Duodenal mucosa (tissue), 2 donors: ENCODE measurements around the gene TMEM192.
"Not testable (repeated sequence)": the region's sequence is repeated elsewhere in the genome, so short reads cannot be mapped to it uniquely, and the experiment has no call there.

Experiments used
- H3K27ac ChIP-seq: one replicate; pipeline ENCODE4 v1.7.0; 2013; ENCODE audit warnings: low read depth, low read length
- H3K27me3 ChIP-seq, 2 donors: one replicate each; pipeline ENCODE4 v1.7.0; 2013; ENCODE audit warnings: low read length in 2 of 2, control low read depth in 1 of 2; ENCODE audit not compliant: insufficient read depth in 2 of 2, control insufficient read depth in 1 of 2
- H3K36me3 ChIP-seq, 2 donors: one replicate each; pipeline ENCODE4 v1.7.0; 2013; ENCODE audit warnings: low read length in 2 of 2, control low read depth in 1 of 2; ENCODE audit not compliant: insufficient read depth in 2 of 2, control insufficient read depth in 1 of 2
- H3K4me1 ChIP-seq, 2 donors: one replicate each; pipeline ENCODE4 v1.7.0; 2013; ENCODE audit warnings: low read length in 2 of 2, control low read depth in 1 of 2; ENCODE audit not compliant: insufficient read depth in 2 of 2, control insufficient read depth in 1 of 2
- H3K4me3 ChIP-seq, 2 donors: one replicate each; pipeline ENCODE4 v1.7.0; 2013; ENCODE audit warnings: low read length in 2 of 2, low read depth in 1 of 2
- H3K9ac ChIP-seq, 2 donors: one replicate each; pipeline ENCODE4 v1.7.0; 2013; ENCODE audit warnings: low read length in 2 of 2, low read depth in 1 of 2
- H3K9me3 ChIP-seq, 2 donors: one replicate each; pipeline ENCODE4 v1.7.0; 2013; ENCODE audit warnings: low read length in 2 of 2, control low read depth in 1 of 2; ENCODE audit not compliant: control insufficient read depth in 1 of 2

TMEM192 gene

GRCh38 chr4:165133150-165133549, 20.5 kb upstream of the TMEM192 start:
- Histone ChIP-seq H3K27ac (no peak overlapping the region), H3K9ac (no peak overlapping the region), H3K27me3 (peaks cover 4 to 8% of the 10 kb centered on the region in 2 donors), H3K36me3 (no peaks in the 10 kb centered on the region), H3K4me3 (no peak overlapping the region), H3K4me1 (no peaks in the 10 kb centered on the region), H3K9me3 (no peaks in the 10 kb centered on the region)

DNA sequence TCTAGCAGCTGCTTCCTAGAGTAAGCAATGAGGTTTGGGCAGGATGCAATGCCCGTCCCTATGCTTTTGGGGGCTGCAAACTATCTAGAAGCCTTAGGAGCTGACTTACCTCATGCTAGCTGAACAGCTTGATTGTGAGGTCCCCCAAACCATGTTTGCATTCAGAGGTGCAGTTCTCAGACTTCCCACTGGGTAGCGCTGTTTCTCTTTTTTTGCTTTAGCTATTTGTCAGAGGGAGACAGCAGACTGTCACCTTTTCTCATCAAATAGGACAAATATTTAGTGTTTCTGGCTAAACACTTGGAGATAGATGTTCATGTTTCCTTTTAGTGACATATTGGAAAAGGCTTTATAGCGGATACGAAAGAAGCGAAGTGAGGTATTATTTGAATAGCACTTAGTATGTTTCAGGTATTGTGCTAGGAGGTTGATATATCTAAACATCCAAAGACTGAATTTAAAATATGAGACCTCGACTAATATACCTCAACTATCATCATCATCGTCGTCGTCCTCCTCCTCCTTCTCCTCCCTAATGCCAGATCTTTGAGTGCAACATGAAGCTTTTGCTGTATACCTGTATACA, 18.7 kb upstream of the TMEM192 start:
- H3K36me3 ChIP-seq: no peaks in the 10 kb centered on the region
- H3K9me3 ChIP-seq: no peaks in the 10 kb centered on the region
- no peak overlapping the region for H3K4me3 ChIP-seq
- H3K4me1 ChIP-seq: no peaks in the 10 kb centered on the region
- peaks cover 4 to 8% of the 10 kb centered on the region in 2 donors for H3K27me3 ChIP-seq
- H3K9ac ChIP-seq: no peak overlapping the region
- H3K27ac ChIP-seq: no peak overlapping the region

DNA sequence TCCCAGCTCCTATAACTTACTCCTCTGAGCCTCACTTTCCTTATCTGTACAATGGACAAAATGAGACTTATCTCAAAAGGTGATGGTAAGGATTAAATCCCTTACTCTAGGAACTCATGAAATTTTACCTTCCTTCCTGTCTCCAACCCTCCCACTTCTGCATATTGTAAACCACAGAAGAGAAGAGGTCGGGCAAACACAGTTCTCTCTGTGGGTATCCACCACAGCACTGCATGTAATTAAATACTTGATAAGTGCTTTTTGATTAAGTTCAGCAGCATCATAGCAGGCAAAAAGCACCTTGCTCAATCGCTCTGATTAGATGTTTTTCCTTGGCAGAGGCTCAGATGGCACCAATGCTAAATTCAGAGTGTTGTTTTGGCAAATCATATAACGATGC, 17.3 kb upstream of the TMEM192 start:
- Histone ChIP-seq H3K27me3 (peaks cover 4 to 8% of the 10 kb centered on the region in 2 donors), H3K4me3 (no peak overlapping the region), H3K4me1 (no peaks in the 10 kb centered on the region), H3K9me3 (no peaks in the 10 kb centered on the region), H3K27ac (no peak overlapping the region), H3K9ac (no peak overlapping the region), H3K36me3 (no peaks in the 10 kb centered on the region)

- H3K36me3 ChIP-seq, H3K9me3 ChIP-seq, H3K4me3 ChIP-seq, H3K4me1 ChIP-seq, H3K27ac ChIP-seq, H3K27me3 ChIP-seq, H3K9ac ChIP-seq: not testable (repeated sequence)
Observed at GRCh38 chr4:165125869-165126499, 13.3 kb upstream of the TMEM192 start.

GRCh38 chr4:165124488-165124887, 11.8 kb upstream of the TMEM192 start:
- H3K9ac ChIP-seq: no peak overlapping the region
- H3K36me3 ChIP-seq: no peaks in the 10 kb centered on the region
- no peaks in the 10 kb centered on the region for H3K9me3 ChIP-seq
- H3K4me1 ChIP-seq: no peaks in the 10 kb centered on the region
- no peaks in the 10 kb centered on the region for H3K27me3 ChIP-seq
- no peak overlapping the region for H3K4me3 ChIP-seq
- no peak overlapping the region for H3K27ac ChIP-seq

GRCh38 chr4:165118256-165118909, 5.7 kb upstream of the TMEM192 start:
- Histone ChIP-seq H3K9ac (no peak overlapping the region), H3K27ac (no peak overlapping the region), H3K4me3 (no peak overlapping the region), H3K4me1 (peaks cover 0 to 4% of the 10 kb centered on the region in 2 donors), H3K27me3 (no peaks in the 10 kb centered on the region), H3K36me3 (no peaks in the 10 kb centered on the region), H3K9me3 (no peaks in the 10 kb centered on the region)

DNA sequence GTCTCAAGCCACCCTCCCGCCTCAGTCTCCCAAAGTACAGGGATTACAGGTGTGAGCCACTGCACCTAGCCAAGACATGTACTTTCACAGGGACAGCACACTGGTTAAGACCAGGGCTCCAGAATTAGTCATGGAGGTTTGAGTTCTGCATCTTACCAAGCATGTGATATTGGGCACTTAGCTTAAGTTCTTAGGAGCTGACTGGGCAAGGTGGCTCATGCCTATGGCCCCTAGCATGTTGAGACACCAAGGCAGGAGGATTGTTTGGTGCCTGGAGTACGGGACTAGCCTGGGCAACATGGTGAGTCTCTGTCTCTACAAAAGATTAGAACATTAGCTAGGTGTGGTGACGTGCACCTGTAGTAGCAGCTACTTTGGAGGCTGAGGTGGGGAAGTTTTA, 2.6 kb upstream of the TMEM192 start:
- H3K9ac ChIP-seq: no peak overlapping the region
- H3K4me1 ChIP-seq: peaks cover 0 to 13% of the 10 kb centered on the region in 2 donors
- no peak overlapping the region for H3K27ac ChIP-seq
- H3K36me3 ChIP-seq: no peaks in the 10 kb centered on the region
- no peaks in the 10 kb centered on the region for H3K27me3 ChIP-seq
- no peak overlapping the region for H3K4me3 ChIP-seq
- no peaks in the 10 kb centered on the region for H3K9me3 ChIP-seq

DNA sequence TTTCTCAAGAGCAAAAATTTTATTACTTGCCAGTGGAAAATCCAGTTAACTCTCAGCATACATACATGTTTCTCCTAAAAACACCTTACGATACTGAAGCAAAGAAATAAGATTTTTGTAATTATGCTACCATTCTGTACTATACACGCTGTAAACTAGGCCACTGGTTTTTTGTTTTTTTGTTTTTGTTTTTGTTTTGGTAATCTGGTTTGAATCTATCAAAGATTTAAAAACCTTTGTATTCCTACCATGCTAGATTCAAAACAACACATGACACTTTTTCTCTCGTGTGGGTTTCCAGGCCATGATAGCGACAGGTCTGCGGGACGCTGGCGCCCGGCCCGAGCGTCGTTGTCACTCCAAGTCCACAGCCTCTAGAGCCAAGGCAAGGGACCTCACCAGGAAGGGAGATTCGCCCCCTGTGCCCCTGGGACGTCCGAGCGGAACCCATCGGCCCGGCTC, 723 bp downstream of the TMEM192 start:
- peak overlapping the region; percentile 75 for H3K27ac ChIP-seq
- no peaks in the 10 kb centered on the region for H3K9me3 ChIP-seq
- peak overlapping the region; percentile 72 to 84 for H3K9ac ChIP-seq
- H3K4me3 ChIP-seq: peak overlapping the region; percentile 87 to 93
- peaks cover 0 to 13% of the 10 kb centered on the region in 2 donors for H3K4me1 ChIP-seq
- no peaks in the 10 kb centered on the region for H3K27me3 ChIP-seq
- H3K36me3 ChIP-seq: no peaks in the 10 kb centered on the region

- H3K9ac ChIP-seq: no peak overlapping the region
- no peaks in the 10 kb centered on the region for H3K9me3 ChIP-seq
- H3K36me3 ChIP-seq: peaks cover 5 to 11% of the 10 kb centered on the region in 2 donors
- no peak overlapping the region for H3K4me3 ChIP-seq
- H3K27ac ChIP-seq: no peak overlapping the region
- H3K4me1 ChIP-seq: peaks cover 0 to 8% of the 10 kb centered on the region in 2 donors
- no peaks in the 10 kb centered on the region for H3K27me3 ChIP-seq
Observed at GRCh38 chr4:165106518-165106917, 6.1 kb downstream of the TMEM192 start.

DNA sequence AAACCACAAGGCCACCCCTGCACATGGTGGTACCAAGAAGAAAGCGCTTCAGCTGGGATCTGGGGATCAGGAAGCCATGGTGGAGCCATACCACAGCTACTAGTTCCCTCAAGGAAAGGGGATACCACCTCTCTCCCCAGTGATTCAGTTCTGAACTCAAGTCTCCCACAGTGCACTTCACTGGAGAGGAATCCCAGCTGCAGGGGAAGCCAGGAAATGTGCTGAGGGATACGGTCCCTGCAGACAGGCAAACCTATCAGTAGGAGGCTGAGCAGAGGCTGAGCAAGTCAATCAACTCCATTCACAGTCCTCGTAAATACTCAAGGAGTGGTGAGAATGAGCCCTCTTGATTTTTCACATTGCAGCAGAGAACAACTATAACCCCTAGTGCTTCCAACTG, 11.0 kb downstream of the TMEM192 start:
- peaks cover 0 to 5% of the 10 kb centered on the region in 2 donors for H3K4me1 ChIP-seq
- no peak overlapping the region for H3K9ac ChIP-seq
- no peaks in the 10 kb centered on the region for H3K27me3 ChIP-seq
- H3K27ac ChIP-seq: no peak overlapping the region
- H3K36me3 ChIP-seq: peaks cover 6 to 24% of the 10 kb centered on the region in 2 donors
- H3K4me3 ChIP-seq: no peak overlapping the region
- H3K9me3 ChIP-seq: no peaks in the 10 kb centered on the region
